ENCODE data around the gene CPLANE2.
A peak's percentile ranks its signal among the peaks of the same experiment; 100 is the strongest.

Gene CPLANE2

GRCh38 chr1:16236511-16237342 is at the start of gene CPLANE2 (continued):
- TF ChIP-seq ZSCAN30 (tag by site-specific recombination; IDR thresholded peaks at IDR 0.05) (0 out of 2 replicates have a peak, but pooled peaks have one; percentile 53), ZNF335 (tag by site-specific recombination; conservative IDR thresholded peaks at IDR 0.05) (peak; percentile 93), SP2 (tag by site-specific recombination; IDR thresholded peaks at IDR 0.05) (peak; percentile 76), ZNF10 (tag by site-specific recombination; IDR thresholded peaks at IDR 0.05) (no peak), ZBTB48 (tag by site-specific recombination; IDR thresholded peaks at IDR 0.05) (peak; percentile 87), SCRT2 (tag by site-specific recombination; IDR thresholded peaks at IDR 0.05) (peak; percentile 100), REPIN1 (tag by site-specific recombination; IDR thresholded peaks at IDR 0.05; ENCODE audit: low read depth) (peak; percentile 62; the same call in 1 of the 2 replicates), SCRT1 (tag by site-specific recombination; IDR thresholded peaks at IDR 0.05; ENCODE audit: borderline replicate concordance) (peak; percentile 100), KLF17 (tag by site-specific recombination; IDR thresholded peaks at IDR 0.05) (peak; percentile 56; the same call in 1 of the 2 replicates)

- no peak for TF ChIP-seq ZNF785 (tag by site-specific recombination; IDR thresholded peaks at IDR 0.05)
- TF ChIP-seq ZNF555 (tag by site-specific recombination; conservative IDR thresholded peaks at IDR 0.05), result no peak
- no peak for TF ChIP-seq ZSCAN23 (tag by site-specific recombination; IDR thresholded peaks at IDR 0.05)
- TF ChIP-seq ZNF324 (tag by site-specific recombination; IDR thresholded peaks at IDR 0.05), result no peak
- TF ChIP-seq SP3 (tag by site-specific recombination; IDR thresholded peaks at IDR 0.05), result no peak
- TF ChIP-seq YY1 (tag by site-specific recombination; IDR thresholded peaks at IDR 0.05), result no peak
- no peak for TF ChIP-seq ZNF704 (tag by site-specific recombination; IDR thresholded peaks at IDR 0.05)
- TF ChIP-seq KLF9 (tag by site-specific recombination; IDR thresholded peaks at IDR 0.05; ENCODE audit: low read depth), result no peak
- no peak for TF ChIP-seq ZNF184 (tag by site-specific recombination; IDR thresholded peaks at IDR 0.05)
- H3K36me3 ChIP-seq (ENCODE audit: control insufficient read depth in 2 of 2, insufficient read depth in 1 of 2, low read length in 2 of 2), result peaks cover 12 to 42% of the 10 kb centered on the region in 2 experiments; a peak in 2 of 3 replicates
- POLR2A ChIA-PET, result no interaction called here
- CTCF ChIA-PET, result no interaction called here
- no peaks in the 10 kb centered on the region for H3K4me1 ChIP-seq (ENCODE audit: control insufficient read depth, insufficient read depth, low read length)
- H3K4me3 ChIP-seq (ENCODE audit: low read depth, low read length), result no peak overlapping the region
- H3K9me3 ChIP-seq (ENCODE audit: control insufficient read depth, insufficient read depth, low read depth, low read length), result no peaks in the 10 kb centered on the region
- no peak overlapping the region for H3K27ac ChIP-seq (ENCODE audit: extremely low read depth, low read depth, low read length)
These were observed 49.1 kb upstream of the CPLANE2 start for GRCh38 chr1:16286122-16286521.

GRCh38 chr1:16281765-16282164 is 44.8 kb upstream of the CPLANE2 start:
- no peak overlapping the region for H3K4me3 ChIP-seq (ENCODE audit: low read depth, low read length)
- H3K36me3 ChIP-seq (ENCODE audit: control insufficient read depth in 2 of 2, insufficient read depth in 1 of 2, low read length in 2 of 2), result peaks cover 5 to 16% of the 10 kb centered on the region in 2 experiments; a peak in 2 of 3 replicates
- ChIA-PET POLR2A (interaction anchor here (0.6 kb wide), 1 partner anchor 92 kb away, joined by 3 read pairs; no protein-coding TSS in a partner anchor), CTCF (no interaction called here)
- no peaks in the 10 kb centered on the region for H3K4me1 ChIP-seq (ENCODE audit: control insufficient read depth, insufficient read depth, low read length)
- H3K9me3 ChIP-seq (ENCODE audit: control insufficient read depth, insufficient read depth, low read depth, low read length), result no peaks in the 10 kb centered on the region
- no peak overlapping the region for H3K27ac ChIP-seq (ENCODE audit: extremely low read depth, low read depth, low read length)
- no peak for TF ChIP-seq ZNF549 (tag by site-specific recombination; IDR thresholded peaks at IDR 0.05)
- TF ChIP-seq TRIM28 (IDR thresholded peaks at IDR 0.05; ENCODE audit: borderline replicate concordance, low read length), result no peak
- TF ChIP-seq ZNF391 (tag by site-specific recombination; IDR thresholded peaks at IDR 0.05; ENCODE audit: borderline replicate concordance, low read depth), result no peak
- TF ChIP-seq ZFP3 (tag by site-specific recombination; IDR thresholded peaks at IDR 0.05; ENCODE audit: low read depth), result no peak
- no peak for TF ChIP-seq SP7 (tag by site-specific recombination; IDR thresholded peaks at IDR 0.05)
- no peak for TF ChIP-seq ZNF623 (tag by site-specific recombination; IDR thresholded peaks at IDR 0.05)
- TF ChIP-seq SCRT1 (tag by site-specific recombination; IDR thresholded peaks at IDR 0.05; ENCODE audit: borderline replicate concordance), result no peak
- TF ChIP-seq SETDB1 (IDR thresholded peaks at IDR 0.05; ENCODE audit: insufficient read length, low read length), result no peak
- no peak for TF ChIP-seq SP2 (tag by site-specific recombination; IDR thresholded peaks at IDR 0.05)
- TF ChIP-seq ZNF701 (tag by site-specific recombination; IDR thresholded peaks at IDR 0.05), result no peak
- TF ChIP-seq GLI2 (tag by site-specific recombination; IDR thresholded peaks at IDR 0.05; ENCODE audit: borderline replicate concordance, low read depth), result no peak
- TF ChIP-seq KLF9 (tag by site-specific recombination; IDR thresholded peaks at IDR 0.05; ENCODE audit: low read depth), result no peak
- no peak for TF ChIP-seq ZNF112 (tag by site-specific recombination; IDR thresholded peaks at IDR 0.05)
- TF ChIP-seq ZBTB7A (tag by site-specific recombination; IDR thresholded peaks at IDR 0.05; ENCODE audit: low read depth), result no peak
- TF ChIP-seq ZSCAN18 (tag by site-specific recombination; IDR thresholded peaks at IDR 0.05), result no peak
- no peak for TF ChIP-seq ZFHX2 (tag by site-specific recombination; conservative IDR thresholded peaks at IDR 0.05)
- no peak for TF ChIP-seq KLF16 (tag by site-specific recombination; IDR thresholded peaks at IDR 0.05)
